WTC11 (cell line): ENCODE results near the gene TBC1D1. TPM values are rescaled to one million over a fixed set of nuclear protein-coding genes. Genes with fewer than 3 reads are reported as not detected.

ENCODE experiments used
- ATAC-seq: fragments of 200-7000 bp; cut with Tn5 transposase; 2 replicates; pipeline ENCODE4 v1.10.0; 2021; ENCODE audit warnings: mild to moderate bottlenecking, moderate library complexity
- CTCF ChIA-PET: fragments of 300-600 bp; sonication (Branson Sonifier 250); formaldehyde crosslinking; loops from one replicate; lab custom pipeline; 2021; ENCODE audit warnings: antibody characterized with exemption; lab: Charles Lee
- POLR2A ChIA-PET: fragments of 350-600 bp; sonication (Branson Sonifier 250); formaldehyde crosslinking; loops from one replicate; lab custom pipeline; 2021; ENCODE audit warnings: antibody characterized with exemption; lab: Charles Lee
- DNase-seq: peaks from one replicate; pipeline ENCODE4 v3.0.0; 2021; ENCODE audit warnings: low spot score
- H3K27ac Mint-ChIP-seq: 2 replicates; pipeline ENCODE4 v1.8.0; 2021; ENCODE audit warnings: mixed read lengths
- H3K27me3 Mint-ChIP-seq: 2 replicates; pipeline ENCODE4 v1.8.0; 2021; ENCODE audit warnings: low read depth, mild to moderate bottlenecking, moderate library complexity, mixed read lengths
- H3K36me3 Mint-ChIP-seq: 2 replicates; pipeline ENCODE4 v1.8.0; 2021; ENCODE audit warnings: mixed read lengths
- H3K4me1 Mint-ChIP-seq: 2 replicates; pipeline ENCODE4 v1.8.0; 2022; ENCODE audit warnings: mixed read lengths
- H3K4me3 Mint-ChIP-seq: 2 replicates; pipeline ENCODE4 v1.8.0; 2021; ENCODE audit warnings: mild to moderate bottlenecking, moderate library complexity, mixed read lengths
- H3K9me3 Mint-ChIP-seq: 2 replicates; pipeline ENCODE4 v1.8.0; 2021; ENCODE audit warnings: mixed read lengths
- E2F4 ChIP-seq: sonication (generic); formaldehyde crosslinking; IDR thresholded peaks from 2 replicates; pipeline ENCODE4 v1.8.1; 2022; ENCODE audit warnings: low read depth, mild to moderate bottlenecking, moderate library complexity, missing genetic modification reagents, borderline replicate concordance
- E2F5 ChIP-seq: sonication (generic); formaldehyde crosslinking; IDR thresholded peaks from 2 replicates; pipeline ENCODE4 v1.8.1; 2022; ENCODE audit warnings: mild to moderate bottlenecking, moderate library complexity, missing genetic modification reagents
- ELF4 ChIP-seq: sonication (generic); formaldehyde crosslinking; IDR thresholded peaks from 2 replicates; pipeline ENCODE4 v1.8.1; 2022; ENCODE audit warnings: low read depth, mild to moderate bottlenecking, moderate library complexity, missing genetic modification reagents
- EMX1 ChIP-seq: fragments of 250-450 bp; sonication (Bioruptor Pico); IDR thresholded peaks from 2 replicates; pipeline ENCODE4 v1.8.0; 2021; ENCODE audit warnings: mild to moderate bottlenecking
- GABPB1 ChIP-seq: sonication (generic); formaldehyde crosslinking; IDR thresholded peaks from 2 replicates; pipeline ENCODE4 v1.8.1; 2023; ENCODE audit warnings: mild to moderate bottlenecking, missing genetic modification reagents
- GTF2I ChIP-seq: fragments of 250-450 bp; sonication (Bioruptor Pico); conservative IDR thresholded peaks from 2 replicates; pipeline ENCODE4 v1.4.0; 2021; ENCODE audit warnings: mild to moderate bottlenecking
- NFATC4 ChIP-seq: fragments of 250-450 bp; sonication (Bioruptor Pico); IDR thresholded peaks from 2 replicates; pipeline ENCODE4 v1.9.0; 2021; ENCODE audit warnings: mild to moderate bottlenecking
- SP1 ChIP-seq: sonication (generic); formaldehyde crosslinking; conservative IDR thresholded peaks from 2 replicates; pipeline ENCODE4 v1.8.1; 2022; ENCODE audit warnings: missing genetic modification reagents
- STAT6 ChIP-seq: sonication (generic); formaldehyde crosslinking; conservative IDR thresholded peaks from 2 replicates; pipeline ENCODE4 v1.8.1; 2023; ENCODE audit warnings: mild to moderate bottlenecking, low read depth, missing genetic modification reagents, moderate library complexity
- TP53 ChIP-seq: sonication (generic); formaldehyde crosslinking; IDR thresholded peaks from 2 replicates; pipeline ENCODE4 v1.8.1; 2023; ENCODE audit warnings: mild to moderate bottlenecking, missing genetic modification reagents
- ZNF219 ChIP-seq: sonication (generic); formaldehyde crosslinking; IDR thresholded peaks from 2 replicates; pipeline ENCODE4 v1.8.0; 2023; ENCODE audit warnings: missing genetic modification reagents, mild to moderate bottlenecking, borderline replicate concordance
- ZNF425 ChIP-seq: fragments of 250-450 bp; sonication (Bioruptor Pico); conservative IDR thresholded peaks from 2 replicates; pipeline ENCODE4 v1.9.0; 2021; ENCODE audit warnings: mild to moderate bottlenecking
- total RNA-seq: library from RNA; stranded (reverse); gene quantifications from 3 replicates; pipeline ENCODE4 v1.2.3, GENCODE V29; 2021
- TF ChIP-seq, protein P1 (sequence below): fragments of 250-450 bp; sonication (Bioruptor Pico); IDR thresholded peaks from 2 replicates; pipeline ENCODE4 v1.9.0; 2021; ENCODE audit warnings: mild to moderate bottlenecking
- TF ChIP-seq, protein P2 (sequence below): sonication (generic); formaldehyde crosslinking; IDR thresholded peaks from 2 replicates; pipeline ENCODE4 v1.8.0; 2023; ENCODE audit warnings: missing genetic modification reagents
- TF ChIP-seq, protein P3 (sequence below): sonication (generic); formaldehyde crosslinking; IDR thresholded peaks from 2 replicates; pipeline ENCODE4 v1.8.1; 2022; ENCODE audit warnings: missing genetic modification reagents, borderline replicate concordance

Gene TBC1D1
- total RNA-seq, 1 experiment from 2014 or later, result 134 TPM

- POLR2A ChIA-PET, result no interaction called here
- no peak for ATAC-seq
- Mint-ChIP-seq H3K36me3 (peaks cover 2% of the 10 kb centered on the region; the same call in 1 of the 2 replicates), H3K9me3 (peaks cover 4% of the 10 kb centered on the region), H3K4me1 (no peaks in the 10 kb centered on the region), H3K4me3 (no peak overlapping the region), H3K27ac (no peak overlapping the region), H3K27me3 (no peaks in the 10 kb centered on the region)
- CTCF ChIA-PET, result no interaction called here
- TF ChIP-seq, protein P1, sequence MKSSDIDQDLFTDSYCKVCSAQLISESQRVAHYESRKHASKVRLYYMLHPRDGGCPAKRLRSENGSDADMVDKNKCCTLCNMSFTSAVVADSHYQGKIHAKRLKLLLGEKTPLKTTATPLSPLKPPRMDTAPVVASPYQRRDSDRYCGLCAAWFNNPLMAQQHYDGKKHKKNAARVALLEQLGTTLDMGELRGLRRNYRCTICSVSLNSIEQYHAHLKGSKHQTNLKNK (CRISPR knock-in tag), result no peak
- TF ChIP-seq, protein P2, sequence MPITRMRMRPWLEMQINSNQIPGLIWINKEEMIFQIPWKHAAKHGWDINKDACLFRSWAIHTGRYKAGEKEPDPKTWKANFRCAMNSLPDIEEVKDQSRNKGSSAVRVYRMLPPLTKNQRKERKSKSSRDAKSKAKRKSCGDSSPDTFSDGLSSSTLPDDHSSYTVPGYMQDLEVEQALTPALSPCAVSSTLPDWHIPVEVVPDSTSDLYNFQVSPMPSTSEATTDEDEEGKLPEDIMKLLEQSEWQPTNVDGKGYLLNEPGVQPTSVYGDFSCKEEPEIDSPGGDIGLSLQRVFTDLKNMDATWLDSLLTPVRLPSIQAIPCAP (CRISPR knock-in tag), result no peak
- TF ChIP-seq E2F4 (CRISPR knock-in tag) (no peak), EMX1 (no peak), STAT6 (CRISPR knock-in tag) (no peak), ZNF425 (CRISPR knock-in tag) (no peak), GABPB1 (CRISPR knock-in tag) (no peak), E2F5 (no peak), GTF2I (no peak), SP1 (no peak), ZNF219 (CRISPR knock-in tag) (no peak), ELF4 (CRISPR knock-in tag) (no peak), TP53 (no peak), NFATC4 (CRISPR knock-in tag) (no peak)
- TF ChIP-seq, protein P3, sequence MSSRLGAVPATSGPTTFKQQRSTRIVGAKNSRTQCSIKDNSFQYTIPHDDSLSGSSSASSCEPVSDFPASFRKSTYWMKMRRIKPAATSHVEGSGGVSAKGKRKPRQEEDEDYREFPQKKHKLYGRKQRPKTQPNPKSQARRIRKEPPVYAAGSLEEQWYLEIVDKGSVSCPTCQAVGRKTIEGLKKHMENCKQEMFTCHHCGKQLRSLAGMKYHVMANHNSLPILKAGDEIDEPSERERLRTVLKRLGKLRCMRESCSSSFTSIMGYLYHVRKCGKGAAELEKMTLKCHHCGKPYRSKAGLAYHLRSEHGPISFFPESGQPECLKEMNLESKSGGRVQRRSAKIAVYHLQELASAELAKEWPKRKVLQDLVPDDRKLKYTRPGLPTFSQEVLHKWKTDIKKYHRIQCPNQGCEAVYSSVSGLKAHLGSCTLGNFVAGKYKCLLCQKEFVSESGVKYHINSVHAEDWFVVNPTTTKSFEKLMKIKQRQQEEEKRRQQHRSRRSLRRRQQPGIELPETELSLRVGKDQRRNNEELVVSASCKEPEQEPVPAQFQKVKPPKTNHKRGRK (CRISPR knock-in tag), result no peak
- no peak for DNase-seq
These were observed 74.0 kb downstream of the TBC1D1 start for GRCh38 chr4:37964734-37965457.
